GM23338 (cell line): ENCODE measurements around the gene DSE. TPM values are rescaled to one million over a fixed set of nuclear protein-coding genes. Genes with fewer than 3 reads are reported as not detected.

Source experiments
- ATAC-seq: fragments of 200-7000 bp; cut with Tn5 transposase; 3 replicates; pipeline ENCODE4 v1.9.1; 2020
- DNase-seq: peaks from one replicate; pipeline ENCODE4 v3.0.0-alpha.2; 2015; ENCODE audit warnings: low spot score
- H2AFZ ChIP-seq: fragments of 200-600 bp; sonication (generic); 2 replicates; pipeline ENCODE4 v1.8.0; 2016; ENCODE audit warnings: antibody characterized with exemption, mild to moderate bottlenecking, moderate library complexity
- H3F3A ChIP-seq: fragments of 200-600 bp; sonication (generic); replicated peaks from 2 replicates; pipeline ENCODE4 v1.8.0; 2017; ENCODE audit warnings: antibody characterized with exemption, mixed run types, low read depth
- H3K27ac ChIP-seq: fragments of 200-600 bp; sonication (generic); 2 replicates; pipeline ENCODE4 v1.6.1; 2016; ENCODE audit warnings: low read depth
- H3K27me3 ChIP-seq: fragments of 200-600 bp; sonication (generic); 2 replicates; pipeline ENCODE4 v1.8.0; 2016; ENCODE audit warnings: mild to moderate bottlenecking, mixed run types, moderate library complexity; ENCODE audit not compliant: insufficient read depth
- H3K36me3 ChIP-seq: fragments of 200-600 bp; sonication (generic); 2 replicates; pipeline ENCODE4 v1.8.0; 2016; ENCODE audit warnings: mild to moderate bottlenecking; ENCODE audit not compliant: insufficient read depth
- H3K4me1 ChIP-seq: fragments of 200-600 bp; sonication (generic); 2 replicates; pipeline ENCODE4 v1.8.0; 2016; ENCODE audit warnings: mild to moderate bottlenecking, moderate library complexity; ENCODE audit not compliant: insufficient read depth
- H3K4me2 ChIP-seq: fragments of 200-600 bp; sonication (generic); 2 replicates; pipeline ENCODE4 v1.7.1; 2017; ENCODE audit warnings: mixed run types
- H3K4me3 ChIP-seq: fragments of 200-600 bp; sonication (generic); 2 replicates; pipeline ENCODE4 v1.6.1; 2016; ENCODE audit warnings: mixed run types
- H3K79me2 ChIP-seq: fragments of 200-600 bp; sonication (generic); replicated peaks from 2 replicates; pipeline ENCODE4 v1.8.0; 2017; ENCODE audit warnings: mild to moderate bottlenecking; ENCODE audit not compliant: insufficient read depth
- H3K9me2 ChIP-seq: fragments of 200-600 bp; sonication (generic); 2 replicates; pipeline ENCODE4 v1.8.0; 2017; ENCODE audit not compliant: insufficient read depth
- H4K20me1 ChIP-seq: fragments of 200-600 bp; sonication (generic); replicated peaks from 2 replicates; pipeline ENCODE4 v1.8.0; 2017; ENCODE audit warnings: mild to moderate bottlenecking; ENCODE audit not compliant: insufficient read depth
- H3K27ac Mint-ChIP-seq: 2 replicates; pipeline ENCODE4 v1.8.0; 2020; ENCODE audit warnings: inconsistent platforms, mild to moderate bottlenecking, moderate library complexity, mixed read lengths
- H3K27me3 Mint-ChIP-seq: 3 replicates; pipeline ENCODE4 v1.8.0; 2022; ENCODE audit warnings: low read depth, mild to moderate bottlenecking, moderate library complexity, mixed read lengths, inconsistent platforms; ENCODE audit not compliant: insufficient read depth, poor library complexity
- H3K36me3 Mint-ChIP-seq: 3 replicates; pipeline ENCODE4 v1.8.0; 2021; ENCODE audit warnings: low read depth, mild to moderate bottlenecking, inconsistent platforms, moderate library complexity, mixed read lengths
- H3K4me1 Mint-ChIP-seq: 3 replicates; pipeline ENCODE4 v1.8.0; 2020; ENCODE audit warnings: mild to moderate bottlenecking, inconsistent platforms, mixed read lengths
- H3K4me3 Mint-ChIP-seq: 3 replicates; pipeline ENCODE4 v1.8.0; 2021; ENCODE audit warnings: moderate library complexity, mild to moderate bottlenecking, inconsistent platforms, mixed read lengths
- H3K9me3 Mint-ChIP-seq: 3 replicates; pipeline ENCODE4 v1.8.0; 2020; ENCODE audit warnings: moderate library complexity, mild to moderate bottlenecking, inconsistent platforms, mixed read lengths
- CREB1 ChIP-seq: fragments of 250-450 bp; sonication (Bioruptor Pico); IDR thresholded peaks from 2 replicates; pipeline ENCODE4 v1.5.0; 2020; ENCODE audit warnings: low read depth, mild to moderate bottlenecking, moderate library complexity
- EZH2 ChIP-seq: fragments of 200-600 bp; sonication (generic); IDR thresholded peaks from one replicate; pipeline ENCODE4 v1.8.0; 2017; ENCODE audit warnings: antibody characterized with exemption, mild to moderate bottlenecking, low read depth; ENCODE audit not compliant: unreplicated experiment
- EZH2phosphoT487 ChIP-seq: fragments of 200-600 bp; sonication (generic); IDR thresholded peaks from one replicate; pipeline ENCODE4 v1.8.1; 2018; ENCODE audit warnings: antibody characterized with exemption; ENCODE audit not compliant: unreplicated experiment
- JUNB ChIP-seq: IDR thresholded peaks from one replicate; pipeline ENCODE4 v1.6.1; 2016; ENCODE audit warnings: antibody characterized with exemption; ENCODE audit not compliant: unreplicated experiment
- NANOG ChIP-seq: IDR thresholded peaks from 2 replicates; pipeline ENCODE4 v1.6.1; 2016; ENCODE audit warnings: antibody characterized with exemption, borderline replicate concordance
- POLR2AphosphoS5 ChIP-seq: IDR thresholded peaks from 2 replicates; pipeline ENCODE4 v1.6.1; 2016; ENCODE audit warnings: antibody characterized with exemption, low read depth
- STAT1 ChIP-seq: IDR thresholded peaks from one replicate; pipeline ENCODE4 v1.6.1; 2016; ENCODE audit warnings: antibody characterized with exemption; ENCODE audit not compliant: unreplicated experiment
- ZNF114 ChIP-seq: fragments of 250-450 bp; sonication (Bioruptor Pico); IDR thresholded peaks from 2 replicates; pipeline ENCODE4 v1.5.0; 2020; ENCODE audit warnings: mild to moderate bottlenecking, moderate library complexity
- ZNF331 ChIP-seq: fragments of 250-450 bp; sonication (Bioruptor Pico); IDR thresholded peaks from 2 replicates; pipeline ENCODE4 v1.5.0; 2020; ENCODE audit warnings: low read depth, mild to moderate bottlenecking, moderate library complexity
- polyA plus RNA-seq: library from polyadenylated mRNA; unstranded; fragments of >200 nt; fragmentation: Nextera tagmentation; extraction: Ambion mirVana; gene quantifications from 2 replicates; pipeline ENCODE4 v1.2.1, GENCODE V29; 2016
- total RNA-seq: library from RNA; depleted of rRNA; stranded (reverse); fragments of >200 nt; shearing (Covaris generic); gene quantifications from 2 replicates; pipeline ENCODE4 v1.2.3, GENCODE V29; 2014
- TF ChIP-seq, protein P1 (sequence below): IDR thresholded peaks from 2 replicates; pipeline ENCODE4 v1.6.1; 2016; ENCODE audit warnings: antibody characterized with exemption
- TF ChIP-seq, protein P2 (sequence below): IDR thresholded peaks from one replicate; pipeline ENCODE4 v1.6.1; 2018; ENCODE audit warnings: antibody characterized with exemption; ENCODE audit not compliant: unreplicated experiment
- TF ChIP-seq, protein P3 (sequence below), 2 experiments: fragments of 200-600 bp in 1 of 2; sonication (generic) in 1 of 2; conservative IDR thresholded peaks; 2 replicates each; pipeline versions ENCODE4 v1.5.1 to v1.6.1; 2016 to 2017; ENCODE audit warnings: antibody characterized with exemption in 2 of 2, low read depth in 2 of 2, mild to moderate bottlenecking in 2 of 2, moderate library complexity in 1 of 2
- TF ChIP-seq, protein P4 (sequence below): fragments of 250-450 bp; sonication (Bioruptor Pico); IDR thresholded peaks from 2 replicates; pipeline ENCODE4 v1.5.0; 2020; ENCODE audit warnings: mild to moderate bottlenecking, moderate library complexity

The DSE gene
- total and polyA plus RNA-seq, 2 experiments from 2014 or later, result 18.8 to 45.2 TPM

DNA sequence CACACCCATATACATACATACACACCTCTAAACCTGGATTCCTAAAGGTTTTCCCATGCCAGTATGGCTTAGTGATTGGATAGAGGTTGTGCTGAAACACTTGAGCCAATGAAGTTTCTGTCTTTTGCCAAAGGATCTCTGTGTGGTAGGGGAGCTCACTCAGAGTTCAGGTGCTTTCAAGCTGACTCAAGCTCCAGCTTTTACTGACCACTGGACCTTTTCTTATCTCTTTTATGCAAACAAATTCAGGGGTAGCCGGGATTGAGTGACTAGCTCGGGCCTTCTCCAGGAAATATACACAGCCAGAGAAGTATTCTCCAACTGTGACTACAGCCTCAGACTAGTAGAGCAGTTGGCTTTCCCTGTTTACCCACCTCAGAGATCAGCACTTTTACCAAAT is 21.5 kb upstream of the DSE start:
- Mint-ChIP-seq H3K27ac (no peak overlapping the region), H3K9me3 (peaks cover 3% of the 10 kb centered on the region; the same call in 1 of the 3 replicates), H3K27me3 (peaks cover 2% of the 10 kb centered on the region), H3K36me3 (no peaks in the 10 kb centered on the region; the same call in 2 of the 3 replicates), H3K4me3 (no peak overlapping the region), H3K4me1 (peaks cover 8% of the 10 kb centered on the region)
- Histone ChIP-seq H3K4me3 (no peak overlapping the region), H3K4me2 (no peak overlapping the region), H3F3A (no peaks in the 10 kb centered on the region), H3K9me2 (no peaks in the 10 kb centered on the region), H2AFZ (0 out of 2 replicates have a peak overlapping the region, but pooled peaks have one; percentile 5), H3K4me1 (no peaks in the 10 kb centered on the region), H3K27me3 (no peaks in the 10 kb centered on the region), H3K36me3 (no peaks in the 10 kb centered on the region), H3K27ac (no peak overlapping the region), H4K20me1 (no peaks in the 10 kb centered on the region), H3K79me2 (no peaks in the 10 kb centered on the region)
- DNase-seq (no peak), ATAC-seq (no peak)
- TF ChIP-seq STAT1, result no peak
- TF ChIP-seq, protein P1, sequence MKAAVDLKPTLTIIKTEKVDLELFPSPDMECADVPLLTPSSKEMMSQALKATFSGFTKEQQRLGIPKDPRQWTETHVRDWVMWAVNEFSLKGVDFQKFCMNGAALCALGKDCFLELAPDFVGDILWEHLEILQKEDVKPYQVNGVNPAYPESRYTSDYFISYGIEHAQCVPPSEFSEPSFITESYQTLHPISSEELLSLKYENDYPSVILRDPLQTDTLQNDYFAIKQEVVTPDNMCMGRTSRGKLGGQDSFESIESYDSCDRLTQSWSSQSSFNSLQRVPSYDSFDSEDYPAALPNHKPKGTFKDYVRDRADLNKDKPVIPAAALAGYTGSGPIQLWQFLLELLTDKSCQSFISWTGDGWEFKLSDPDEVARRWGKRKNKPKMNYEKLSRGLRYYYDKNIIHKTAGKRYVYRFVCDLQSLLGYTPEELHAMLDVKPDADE, result no peak
- TF ChIP-seq, protein P2, sequence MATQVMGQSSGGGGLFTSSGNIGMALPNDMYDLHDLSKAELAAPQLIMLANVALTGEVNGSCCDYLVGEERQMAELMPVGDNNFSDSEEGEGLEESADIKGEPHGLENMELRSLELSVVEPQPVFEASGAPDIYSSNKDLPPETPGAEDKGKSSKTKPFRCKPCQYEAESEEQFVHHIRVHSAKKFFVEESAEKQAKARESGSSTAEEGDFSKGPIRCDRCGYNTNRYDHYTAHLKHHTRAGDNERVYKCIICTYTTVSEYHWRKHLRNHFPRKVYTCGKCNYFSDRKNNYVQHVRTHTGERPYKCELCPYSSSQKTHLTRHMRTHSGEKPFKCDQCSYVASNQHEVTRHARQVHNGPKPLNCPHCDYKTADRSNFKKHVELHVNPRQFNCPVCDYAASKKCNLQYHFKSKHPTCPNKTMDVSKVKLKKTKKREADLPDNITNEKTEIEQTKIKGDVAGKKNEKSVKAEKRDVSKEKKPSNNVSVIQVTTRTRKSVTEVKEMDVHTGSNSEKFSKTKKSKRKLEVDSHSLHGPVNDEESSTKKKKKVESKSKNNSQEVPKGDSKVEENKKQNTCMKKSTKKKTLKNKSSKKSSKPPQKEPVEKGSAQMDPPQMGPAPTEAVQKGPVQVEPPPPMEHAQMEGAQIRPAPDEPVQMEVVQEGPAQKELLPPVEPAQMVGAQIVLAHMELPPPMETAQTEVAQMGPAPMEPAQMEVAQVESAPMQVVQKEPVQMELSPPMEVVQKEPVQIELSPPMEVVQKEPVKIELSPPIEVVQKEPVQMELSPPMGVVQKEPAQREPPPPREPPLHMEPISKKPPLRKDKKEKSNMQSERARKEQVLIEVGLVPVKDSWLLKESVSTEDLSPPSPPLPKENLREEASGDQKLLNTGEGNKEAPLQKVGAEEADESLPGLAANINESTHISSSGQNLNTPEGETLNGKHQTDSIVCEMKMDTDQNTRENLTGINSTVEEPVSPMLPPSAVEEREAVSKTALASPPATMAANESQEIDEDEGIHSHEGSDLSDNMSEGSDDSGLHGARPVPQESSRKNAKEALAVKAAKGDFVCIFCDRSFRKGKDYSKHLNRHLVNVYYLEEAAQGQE, result no peak
- TF ChIP-seq, protein P3, sequence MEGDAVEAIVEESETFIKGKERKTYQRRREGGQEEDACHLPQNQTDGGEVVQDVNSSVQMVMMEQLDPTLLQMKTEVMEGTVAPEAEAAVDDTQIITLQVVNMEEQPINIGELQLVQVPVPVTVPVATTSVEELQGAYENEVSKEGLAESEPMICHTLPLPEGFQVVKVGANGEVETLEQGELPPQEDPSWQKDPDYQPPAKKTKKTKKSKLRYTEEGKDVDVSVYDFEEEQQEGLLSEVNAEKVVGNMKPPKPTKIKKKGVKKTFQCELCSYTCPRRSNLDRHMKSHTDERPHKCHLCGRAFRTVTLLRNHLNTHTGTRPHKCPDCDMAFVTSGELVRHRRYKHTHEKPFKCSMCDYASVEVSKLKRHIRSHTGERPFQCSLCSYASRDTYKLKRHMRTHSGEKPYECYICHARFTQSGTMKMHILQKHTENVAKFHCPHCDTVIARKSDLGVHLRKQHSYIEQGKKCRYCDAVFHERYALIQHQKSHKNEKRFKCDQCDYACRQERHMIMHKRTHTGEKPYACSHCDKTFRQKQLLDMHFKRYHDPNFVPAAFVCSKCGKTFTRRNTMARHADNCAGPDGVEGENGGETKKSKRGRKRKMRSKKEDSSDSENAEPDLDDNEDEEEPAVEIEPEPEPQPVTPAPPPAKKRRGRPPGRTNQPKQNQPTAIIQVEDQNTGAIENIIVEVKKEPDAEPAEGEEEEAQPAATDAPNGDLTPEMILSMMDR (conservative IDR thresholded peaks at IDR 0.05; ENCODE audit: low read depth in 2 of 2), result no peak
- no peak for TF ChIP-seq NANOG
- TF ChIP-seq POLR2AphosphoS5, result no peak
- TF ChIP-seq EZH2, result no peak
- TF ChIP-seq EZH2phosphoT487, result no peak
- no peak for TF ChIP-seq ZNF114 (CRISPR knock-in tag)
- TF ChIP-seq ZNF331 (CRISPR knock-in tag), result no peak
- TF ChIP-seq, protein P4, sequence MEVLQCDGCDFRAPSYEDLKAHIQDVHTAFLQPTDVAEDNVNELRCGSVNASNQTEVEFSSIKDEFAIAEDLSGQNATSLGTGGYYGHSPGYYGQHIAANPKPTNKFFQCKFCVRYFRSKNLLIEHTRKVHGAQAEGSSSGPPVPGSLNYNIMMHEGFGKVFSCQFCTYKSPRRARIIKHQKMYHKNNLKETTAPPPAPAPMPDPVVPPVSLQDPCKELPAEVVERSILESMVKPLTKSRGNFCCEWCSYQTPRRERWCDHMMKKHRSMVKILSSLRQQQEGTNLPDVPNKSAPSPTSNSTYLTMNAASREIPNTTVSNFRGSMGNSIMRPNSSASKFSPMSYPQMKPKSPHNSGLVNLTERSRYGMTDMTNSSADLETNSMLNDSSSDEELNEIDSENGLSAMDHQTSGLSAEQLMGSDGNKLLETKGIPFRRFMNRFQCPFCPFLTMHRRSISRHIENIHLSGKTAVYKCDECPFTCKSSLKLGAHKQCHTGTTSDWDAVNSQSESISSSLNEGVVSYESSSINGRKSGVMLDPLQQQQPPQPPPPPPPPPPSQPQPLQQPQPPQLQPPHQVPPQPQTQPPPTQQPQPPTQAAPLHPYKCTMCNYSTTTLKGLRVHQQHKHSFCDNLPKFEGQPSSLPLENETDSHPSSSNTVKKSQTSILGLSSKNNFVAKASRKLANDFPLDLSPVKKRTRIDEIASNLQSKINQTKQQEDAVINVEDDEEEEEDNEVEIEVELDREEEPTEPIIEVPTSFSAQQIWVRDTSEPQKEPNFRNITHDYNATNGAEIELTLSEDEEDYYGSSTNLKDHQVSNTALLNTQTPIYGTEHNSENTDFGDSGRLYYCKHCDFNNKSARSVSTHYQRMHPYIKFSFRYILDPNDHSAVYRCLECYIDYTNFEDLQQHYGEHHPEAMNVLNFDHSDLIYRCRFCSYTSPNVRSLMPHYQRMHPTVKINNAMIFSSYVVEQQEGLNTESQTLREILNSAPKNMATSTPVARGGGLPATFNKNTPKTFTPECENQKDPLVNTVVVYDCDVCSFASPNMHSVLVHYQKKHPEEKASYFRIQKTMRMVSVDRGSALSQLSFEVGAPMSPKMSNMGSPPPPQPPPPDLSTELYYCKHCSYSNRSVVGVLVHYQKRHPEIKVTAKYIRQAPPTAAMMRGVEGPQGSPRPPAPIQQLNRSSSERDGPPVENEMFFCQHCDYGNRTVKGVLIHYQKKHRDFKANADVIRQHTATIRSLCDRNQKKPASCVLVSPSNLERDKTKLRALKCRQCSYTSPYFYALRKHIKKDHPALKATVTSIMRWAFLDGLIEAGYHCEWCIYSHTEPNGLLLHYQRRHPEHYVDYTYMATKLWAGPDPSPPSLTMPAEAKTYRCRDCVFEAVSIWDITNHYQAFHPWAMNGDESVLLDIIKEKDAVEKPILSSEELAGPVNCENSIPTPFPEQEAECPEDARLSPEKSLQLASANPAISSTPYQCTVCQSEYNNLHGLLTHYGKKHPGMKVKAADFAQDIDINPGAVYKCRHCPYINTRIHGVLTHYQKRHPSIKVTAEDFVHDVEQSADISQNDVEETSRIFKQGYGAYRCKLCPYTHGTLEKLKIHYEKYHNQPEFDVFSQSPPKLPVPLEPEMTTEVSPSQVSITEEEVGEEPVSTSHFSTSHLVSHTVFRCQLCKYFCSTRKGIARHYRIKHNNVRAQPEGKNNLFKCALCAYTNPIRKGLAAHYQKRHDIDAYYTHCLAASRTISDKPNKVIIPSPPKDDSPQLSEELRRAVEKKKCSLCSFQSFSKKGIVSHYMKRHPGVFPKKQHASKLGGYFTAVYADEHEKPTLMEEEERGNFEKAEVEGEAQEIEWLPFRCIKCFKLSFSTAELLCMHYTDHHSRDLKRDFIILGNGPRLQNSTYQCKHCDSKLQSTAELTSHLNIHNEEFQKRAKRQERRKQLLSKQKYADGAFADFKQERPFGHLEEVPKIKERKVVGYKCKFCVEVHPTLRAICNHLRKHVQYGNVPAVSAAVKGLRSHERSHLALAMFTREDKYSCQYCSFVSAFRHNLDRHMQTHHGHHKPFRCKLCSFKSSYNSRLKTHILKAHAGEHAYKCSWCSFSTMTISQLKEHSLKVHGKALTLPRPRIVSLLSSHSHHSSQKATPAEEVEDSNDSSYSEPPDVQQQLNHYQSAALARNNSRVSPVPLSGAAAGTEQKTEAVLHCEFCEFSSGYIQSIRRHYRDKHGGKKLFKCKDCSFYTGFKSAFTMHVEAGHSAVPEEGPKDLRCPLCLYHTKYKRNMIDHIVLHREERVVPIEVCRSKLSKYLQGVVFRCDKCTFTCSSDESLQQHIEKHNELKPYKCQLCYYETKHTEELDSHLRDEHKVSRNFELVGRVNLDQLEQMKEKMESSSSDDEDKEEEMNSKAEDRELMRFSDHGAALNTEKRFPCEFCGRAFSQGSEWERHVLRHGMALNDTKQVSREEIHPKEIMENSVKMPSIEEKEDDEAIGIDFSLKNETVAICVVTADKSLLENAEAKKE (CRISPR knock-in tag), result no peak
- no peak for TF ChIP-seq JUNB
- no peak for TF ChIP-seq CREB1
